ENCODE data around the gene PRSS50.

The PRSS50 gene

DNA sequence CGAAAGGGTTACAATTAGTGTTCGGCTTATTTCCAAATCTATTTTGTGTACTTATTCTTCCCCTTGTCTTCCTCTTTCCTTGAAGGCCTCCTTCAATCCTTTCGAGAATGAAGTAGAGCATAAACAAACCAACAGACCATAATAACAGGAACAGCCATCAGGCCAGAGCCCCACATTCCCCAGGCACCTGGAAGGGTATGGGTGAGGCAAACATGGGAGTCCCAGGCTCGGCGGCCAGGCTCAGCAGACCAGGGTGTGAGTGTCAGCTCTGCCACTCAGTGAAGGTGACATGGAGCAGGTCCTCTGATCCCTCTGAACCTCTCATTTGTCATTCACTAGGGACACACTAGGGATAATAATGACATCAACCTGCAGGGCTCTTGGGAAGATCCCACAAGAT is 38.0 kb downstream of the PRSS50 start:
- no peak for DNase-seq (ENCODE audit: low read depth)
- TF ChIP-seq, protein P1, sequence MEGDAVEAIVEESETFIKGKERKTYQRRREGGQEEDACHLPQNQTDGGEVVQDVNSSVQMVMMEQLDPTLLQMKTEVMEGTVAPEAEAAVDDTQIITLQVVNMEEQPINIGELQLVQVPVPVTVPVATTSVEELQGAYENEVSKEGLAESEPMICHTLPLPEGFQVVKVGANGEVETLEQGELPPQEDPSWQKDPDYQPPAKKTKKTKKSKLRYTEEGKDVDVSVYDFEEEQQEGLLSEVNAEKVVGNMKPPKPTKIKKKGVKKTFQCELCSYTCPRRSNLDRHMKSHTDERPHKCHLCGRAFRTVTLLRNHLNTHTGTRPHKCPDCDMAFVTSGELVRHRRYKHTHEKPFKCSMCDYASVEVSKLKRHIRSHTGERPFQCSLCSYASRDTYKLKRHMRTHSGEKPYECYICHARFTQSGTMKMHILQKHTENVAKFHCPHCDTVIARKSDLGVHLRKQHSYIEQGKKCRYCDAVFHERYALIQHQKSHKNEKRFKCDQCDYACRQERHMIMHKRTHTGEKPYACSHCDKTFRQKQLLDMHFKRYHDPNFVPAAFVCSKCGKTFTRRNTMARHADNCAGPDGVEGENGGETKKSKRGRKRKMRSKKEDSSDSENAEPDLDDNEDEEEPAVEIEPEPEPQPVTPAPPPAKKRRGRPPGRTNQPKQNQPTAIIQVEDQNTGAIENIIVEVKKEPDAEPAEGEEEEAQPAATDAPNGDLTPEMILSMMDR (IDR thresholded peaks at IDR 0.05; ENCODE audit: low read depth, low read length, missing control alignments), result no peak
- no peak overlapping the region for H3K4me3 ChIP-seq (ENCODE audit: low read depth, low read length)

DNA sequence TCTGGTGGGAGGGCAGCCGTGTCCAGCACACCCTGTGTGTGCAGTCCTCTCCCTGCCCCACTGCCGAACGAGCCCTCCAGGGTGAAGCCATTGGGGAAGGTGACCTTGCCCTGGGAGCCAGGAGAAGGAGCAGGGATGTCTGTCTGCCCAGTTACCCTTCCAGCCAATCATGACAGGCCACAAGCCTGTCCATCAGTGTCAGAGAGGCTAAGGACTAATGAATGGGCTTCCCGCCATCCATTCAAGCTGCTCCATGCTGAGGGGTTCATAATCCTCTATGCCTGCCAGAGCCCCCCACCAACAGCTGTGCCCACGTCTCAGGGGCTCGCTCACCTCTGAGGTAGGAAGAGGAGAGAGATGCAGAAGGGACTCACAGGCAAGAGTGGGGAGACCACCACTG is 39.4 kb downstream of the PRSS50 start:
- no peak for DNase-seq (ENCODE audit: low read depth)
- H3K4me3 ChIP-seq (ENCODE audit: low read depth, low read length), result no peak overlapping the region
- TF ChIP-seq, protein P1 (IDR thresholded peaks at IDR 0.05; ENCODE audit: low read depth, low read length, missing control alignments), result no peak

GRCh38 chr3:46677411-46677726 is 40.3 kb downstream of the PRSS50 start:
- TF ChIP-seq, protein P1 (IDR thresholded peaks at IDR 0.05; ENCODE audit: low read depth, low read length, missing control alignments), result no peak
- H3K4me3 ChIP-seq (ENCODE audit: low read depth, low read length), result no peak overlapping the region
- DNase-seq (ENCODE audit: low read depth), result no peak

DNA sequence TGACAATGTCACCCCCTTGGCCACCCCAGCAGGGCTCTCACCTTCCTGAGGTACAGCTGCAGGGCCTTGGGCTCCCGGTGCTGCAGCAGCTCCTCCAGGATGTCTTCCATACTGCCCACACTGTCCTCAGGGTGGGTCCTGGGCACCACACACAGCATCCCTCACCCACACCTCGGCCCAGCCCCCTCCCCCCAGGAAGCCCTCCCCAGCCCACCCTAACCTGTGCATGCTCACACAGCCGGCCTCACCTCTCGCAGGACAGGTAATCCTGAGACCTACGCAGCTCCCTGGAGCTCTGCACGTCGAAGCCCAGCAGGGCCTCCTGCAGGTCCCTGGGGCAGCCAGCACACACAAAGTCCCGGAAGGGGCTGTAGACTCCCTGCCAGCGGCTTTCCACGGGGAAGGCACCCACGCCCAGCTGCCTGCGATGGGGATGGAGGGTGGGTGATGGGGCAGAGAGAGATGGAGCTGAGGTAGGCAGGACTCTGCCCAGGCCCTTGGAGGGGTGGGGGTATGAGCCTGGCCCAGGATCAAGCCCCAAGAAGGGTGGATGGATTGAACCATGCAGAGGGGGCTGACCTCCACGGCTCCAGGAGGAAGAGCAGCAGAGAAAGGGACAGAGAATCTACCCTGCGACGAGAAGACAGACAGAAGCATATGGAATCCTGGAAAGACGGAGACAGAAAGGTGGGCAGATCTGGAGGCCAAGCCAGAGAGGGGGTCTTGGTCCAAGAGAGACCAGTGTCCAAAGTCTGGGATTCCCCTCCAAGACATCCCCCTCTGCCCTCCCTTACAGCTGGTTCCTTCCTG is 40.9 kb downstream of the PRSS50 start:
- H3K4me3 ChIP-seq (ENCODE audit: low read depth, low read length), result no peak overlapping the region
- DNase-seq (ENCODE audit: low read depth), result no peak
- TF ChIP-seq, protein P1 (IDR thresholded peaks at IDR 0.05; ENCODE audit: low read depth, low read length, missing control alignments), result no peak

- TF ChIP-seq, protein P1 (IDR thresholded peaks at IDR 0.05; ENCODE audit: low read depth, low read length, missing control alignments), result no peak
- H3K4me3 ChIP-seq (ENCODE audit: low read depth, low read length), result no peak overlapping the region
- DNase-seq (ENCODE audit: low read depth), result no peak
Measured at GRCh38 chr3:46675843-46676567, 41.7 kb downstream of the PRSS50 start.

DNA sequence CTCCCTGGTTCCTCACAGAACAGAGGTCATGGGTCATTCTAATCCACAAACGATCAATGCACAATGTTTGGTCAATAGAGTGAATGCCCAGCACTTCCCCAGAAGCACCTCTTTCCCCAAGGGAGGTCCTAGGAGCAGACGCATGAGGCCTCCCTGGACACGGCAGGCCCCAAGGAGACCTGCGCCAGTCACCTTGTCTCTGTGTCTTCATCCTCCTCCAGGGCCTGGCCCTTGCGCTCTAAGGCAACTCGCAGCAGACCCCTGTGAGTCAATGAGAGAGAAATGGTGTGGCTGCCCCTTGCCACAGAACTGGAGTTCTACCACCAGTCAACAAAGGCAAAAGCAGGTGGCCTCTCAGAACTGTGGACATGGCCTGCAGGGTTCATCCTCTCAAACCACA is 42.2 kb downstream of the PRSS50 start:
- H3K4me3 ChIP-seq (ENCODE audit: low read depth, low read length), result no peak overlapping the region
- DNase-seq (ENCODE audit: low read depth), result no peak
- TF ChIP-seq, protein P1 (IDR thresholded peaks at IDR 0.05; ENCODE audit: low read depth, low read length, missing control alignments), result no peak

Data from GM12864 (cell line).